NCI-H446 treated with DMSO at 0.1 percent for 48 hours (cell line): ENCODE measurements around the gene SRRM3.
"Not testable (repeated sequence)": the region's sequence is repeated elsewhere in the genome, so short reads cannot be mapped to it uniquely, and the experiment has no call there.

Experiments
- DNase-seq: peaks from one replicate; lab custom pipeline; 2025; lab: John Stamatoyannopoulos, UW

SRRM3 gene

GRCh38 chr7:76231071-76231470, 29.4 kb downstream of the SRRM3 start:
- DNase-seq, result no peak

GRCh38 chr7:76231583-76231982, 29.9 kb downstream of the SRRM3 start:
- DNase-seq, result no peak

GRCh38 chr7:76232698-76233097, 31.0 kb downstream of the SRRM3 start:
- no peak for DNase-seq

- DNase-seq, result no peak
Measured at GRCh38 chr7:76233538-76234281, 32.0 kb downstream of the SRRM3 start.

GRCh38 chr7:76234282-76234584, 32.5 kb downstream of the SRRM3 start:
- DNase-seq, result no peak

GRCh38 chr7:76234931-76235441, 33.3 kb downstream of the SRRM3 start:
- no peak for DNase-seq

- DNase-seq, result no peak
Measured at GRCh38 chr7:76236224-76236623, 34.5 kb downstream of the SRRM3 start.

GRCh38 chr7:76238326-76238725, 36.6 kb downstream of the SRRM3 start:
- DNase-seq, result no peak

GRCh38 chr7:76241141-76241540, 39.4 kb downstream of the SRRM3 start:
- no peak for DNase-seq

- not testable (repeated sequence) for DNase-seq
Measured at GRCh38 chr7:76242517-76243063, 40.9 kb downstream of the SRRM3 start.

GRCh38 chr7:76244781-76245391, 43.2 kb downstream of the SRRM3 start:
- DNase-seq, result no peak

- no peak for DNase-seq
Measured at GRCh38 chr7:76246804-76247389, 45.2 kb downstream of the SRRM3 start.

GRCh38 chr7:76247938-76248337, 46.2 kb downstream of the SRRM3 start:
- no peak for DNase-seq

GRCh38 chr7:76252021-76252420, 50.3 kb downstream of the SRRM3 start:
- no peak for DNase-seq

- DNase-seq, result no peak
Measured at GRCh38 chr7:76254781-76255180, 53.1 kb downstream of the SRRM3 start.

GRCh38 chr7:76257973-76258372, 56.3 kb downstream of the SRRM3 start:
- no peak for DNase-seq

GRCh38 chr7:76259124-76260093, 57.7 kb downstream of the SRRM3 start:
- DNase-seq, result no peak

- DNase-seq, result no peak
Measured at GRCh38 chr7:76260171-76260703, 58.5 kb downstream of the SRRM3 start.

- no peak for DNase-seq
Measured at GRCh38 chr7:76261329-76261728, 59.6 kb downstream of the SRRM3 start.

- DNase-seq, result no peak
Measured at GRCh38 chr7:76261931-76262330, 60.2 kb downstream of the SRRM3 start.

- no peak for DNase-seq
Measured at GRCh38 chr7:76262683-76263402, 61.1 kb downstream of the SRRM3 start.
